Osteoblast (primary cell): ENCODE results near the gene RPS24. TPM values are rescaled to one million over a fixed set of nuclear protein-coding genes. Genes with fewer than 3 reads are reported as not detected.

Source experiments
- DNase-seq: peaks from one replicate; pipeline ENCODE4 v3.0.0; 2011; ENCODE audit warnings: low spot score, mixed read lengths; ENCODE audit not compliant: insufficient read length; ENCODE audit errors: missing footprints
- H2AFZ ChIP-seq: 2 replicates; pipeline ENCODE4 v1.6.0; 2011; ENCODE audit warnings: mild to moderate bottlenecking, low read length
- H3K27ac ChIP-seq: 2 replicates; pipeline ENCODE4 v1.5.1; 2011; ENCODE audit warnings: mild to moderate bottlenecking, low read depth, low read length, moderate library complexity
- H3K27me3 ChIP-seq: 2 replicates; pipeline ENCODE4 v1.6.0; 2012; ENCODE audit warnings: mild to moderate bottlenecking, control low read depth, inconsistent platforms, low read length, moderate library complexity; ENCODE audit not compliant: insufficient read depth
- H3K36me3 ChIP-seq: 2 replicates; pipeline ENCODE4 v1.5.1; 2011; ENCODE audit warnings: mild to moderate bottlenecking, low read length, control low read depth, moderate library complexity; ENCODE audit not compliant: insufficient read depth
- H3K4me1 ChIP-seq: 2 replicates; pipeline ENCODE4 v1.5.1; 2011; ENCODE audit warnings: mild to moderate bottlenecking, low read length, control low read depth, moderate library complexity; ENCODE audit not compliant: insufficient read depth
- H3K4me2 ChIP-seq: 2 replicates; pipeline ENCODE4 v1.6.0; 2011; ENCODE audit warnings: mild to moderate bottlenecking, low read length; ENCODE audit not compliant: insufficient read depth
- H3K4me3 ChIP-seq: fragments of 200-600 bp; sonication (generic); 3 replicates; pipeline ENCODE4 v1.5.1; 2012; ENCODE audit warnings: mild to moderate bottlenecking, low read length, inconsistent platforms; ENCODE audit not compliant: insufficient read depth
- H3K79me2 ChIP-seq: 2 replicates; pipeline ENCODE4 v1.6.0; 2012; ENCODE audit warnings: mild to moderate bottlenecking, low read length, control low read depth, inconsistent platforms; ENCODE audit not compliant: insufficient read depth
- H3K9me3 ChIP-seq: 2 replicates; pipeline ENCODE4 v1.5.1; 2011; ENCODE audit warnings: low read depth, low read length, control low read depth
- H4K20me1 ChIP-seq: 2 replicates; pipeline ENCODE4 v1.6.0; 2012; ENCODE audit warnings: mild to moderate bottlenecking, low read length, control low read depth; ENCODE audit not compliant: insufficient read depth
- total RNA-seq: library from RNA; depleted of rRNA; stranded (reverse); fragments of >200 nt; gene quantifications from 2 replicates; pipeline ENCODE4 v1.2.3, GENCODE V29; 2012
- TF ChIP-seq, protein P1 (sequence below): IDR thresholded peaks from 2 replicates; pipeline ENCODE4 v1.5.1; 2011; ENCODE audit warnings: mild to moderate bottlenecking, low read depth, low read length, moderate library complexity; ENCODE audit errors: extremely low read depth

RPS24 gene
- total RNA-seq, 1 donor, result 1,685 TPM

DNA sequence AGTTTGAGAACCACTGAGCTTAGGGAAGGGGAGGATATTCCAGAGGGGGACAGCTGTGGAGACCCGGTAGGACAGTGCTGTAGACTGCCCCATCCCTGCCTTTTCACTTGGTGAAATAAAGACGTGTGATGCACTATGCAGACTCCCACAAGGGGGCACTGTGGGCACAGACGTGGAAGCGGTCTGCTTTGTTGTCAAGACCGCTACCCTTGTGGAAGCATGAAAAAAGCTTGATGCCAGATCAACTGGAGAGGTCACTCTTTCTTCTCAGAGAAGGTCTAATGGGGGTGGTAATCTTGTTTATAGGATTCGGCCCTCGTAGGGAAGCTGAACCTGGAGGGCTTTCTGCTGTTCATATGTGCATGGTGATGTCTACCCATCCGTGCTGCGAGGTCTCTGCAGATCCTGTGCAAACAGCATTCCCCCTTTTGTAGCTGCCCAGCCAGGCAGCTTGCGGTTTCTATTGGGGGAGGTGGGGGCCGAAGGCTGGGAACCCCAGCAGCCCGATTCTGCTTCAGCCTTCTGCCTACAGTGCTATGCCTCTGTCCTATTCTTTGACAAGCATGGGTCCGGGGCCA lies 13.7 kb downstream of the RPS24 start:
- Histone ChIP-seq H3K27ac (no peak overlapping the region), H3K4me1 (peaks cover 23% of the 10 kb centered on the region), H3K9me3 (no peaks in the 10 kb centered on the region), H4K20me1 (peaks cover 13% of the 10 kb centered on the region), H3K79me2 (no peaks in the 10 kb centered on the region), H2AFZ (no peak overlapping the region), H3K27me3 (no peaks in the 10 kb centered on the region), H3K4me2 (peak overlapping the region; percentile 60), H3K4me3 (no peak overlapping the region), H3K36me3 (peaks cover 4% of the 10 kb centered on the region)
- TF ChIP-seq, protein P1, sequence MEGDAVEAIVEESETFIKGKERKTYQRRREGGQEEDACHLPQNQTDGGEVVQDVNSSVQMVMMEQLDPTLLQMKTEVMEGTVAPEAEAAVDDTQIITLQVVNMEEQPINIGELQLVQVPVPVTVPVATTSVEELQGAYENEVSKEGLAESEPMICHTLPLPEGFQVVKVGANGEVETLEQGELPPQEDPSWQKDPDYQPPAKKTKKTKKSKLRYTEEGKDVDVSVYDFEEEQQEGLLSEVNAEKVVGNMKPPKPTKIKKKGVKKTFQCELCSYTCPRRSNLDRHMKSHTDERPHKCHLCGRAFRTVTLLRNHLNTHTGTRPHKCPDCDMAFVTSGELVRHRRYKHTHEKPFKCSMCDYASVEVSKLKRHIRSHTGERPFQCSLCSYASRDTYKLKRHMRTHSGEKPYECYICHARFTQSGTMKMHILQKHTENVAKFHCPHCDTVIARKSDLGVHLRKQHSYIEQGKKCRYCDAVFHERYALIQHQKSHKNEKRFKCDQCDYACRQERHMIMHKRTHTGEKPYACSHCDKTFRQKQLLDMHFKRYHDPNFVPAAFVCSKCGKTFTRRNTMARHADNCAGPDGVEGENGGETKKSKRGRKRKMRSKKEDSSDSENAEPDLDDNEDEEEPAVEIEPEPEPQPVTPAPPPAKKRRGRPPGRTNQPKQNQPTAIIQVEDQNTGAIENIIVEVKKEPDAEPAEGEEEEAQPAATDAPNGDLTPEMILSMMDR, result peak; percentile 96
- DNase-seq, result peak; percentile 79

DNA sequence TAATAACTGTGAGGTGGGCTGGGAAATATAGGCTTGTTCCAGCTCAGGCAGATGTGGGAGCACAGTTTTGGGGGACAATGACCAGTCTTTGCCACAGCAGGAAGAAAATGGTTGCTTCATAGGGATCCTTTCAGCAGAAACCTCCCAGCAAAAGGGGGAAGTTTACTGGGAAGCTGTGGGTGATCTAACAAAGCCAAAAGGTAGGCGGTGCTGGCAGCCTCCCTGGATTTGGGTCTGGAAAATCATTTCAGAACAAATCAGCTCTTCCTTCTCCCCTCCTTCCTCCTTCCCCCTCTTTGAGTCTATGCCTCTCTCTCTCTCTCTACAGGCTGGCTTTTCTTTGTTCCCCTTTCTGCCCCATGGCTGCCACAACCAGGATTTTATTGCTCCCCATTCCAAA lies 16.2 kb downstream of the RPS24 start:
- Histone ChIP-seq H3K36me3 (no peaks in the 10 kb centered on the region), H2AFZ (no peak overlapping the region), H3K27me3 (no peaks in the 10 kb centered on the region), H3K27ac (no peak overlapping the region), H3K4me2 (no peak overlapping the region), H3K9me3 (no peaks in the 10 kb centered on the region), H3K4me3 (no peak overlapping the region), H3K79me2 (no peaks in the 10 kb centered on the region), H3K4me1 (peaks cover 18% of the 10 kb centered on the region), H4K20me1 (no peaks in the 10 kb centered on the region)
- no peak for DNase-seq
- TF ChIP-seq, protein P1, result no peak

DNA sequence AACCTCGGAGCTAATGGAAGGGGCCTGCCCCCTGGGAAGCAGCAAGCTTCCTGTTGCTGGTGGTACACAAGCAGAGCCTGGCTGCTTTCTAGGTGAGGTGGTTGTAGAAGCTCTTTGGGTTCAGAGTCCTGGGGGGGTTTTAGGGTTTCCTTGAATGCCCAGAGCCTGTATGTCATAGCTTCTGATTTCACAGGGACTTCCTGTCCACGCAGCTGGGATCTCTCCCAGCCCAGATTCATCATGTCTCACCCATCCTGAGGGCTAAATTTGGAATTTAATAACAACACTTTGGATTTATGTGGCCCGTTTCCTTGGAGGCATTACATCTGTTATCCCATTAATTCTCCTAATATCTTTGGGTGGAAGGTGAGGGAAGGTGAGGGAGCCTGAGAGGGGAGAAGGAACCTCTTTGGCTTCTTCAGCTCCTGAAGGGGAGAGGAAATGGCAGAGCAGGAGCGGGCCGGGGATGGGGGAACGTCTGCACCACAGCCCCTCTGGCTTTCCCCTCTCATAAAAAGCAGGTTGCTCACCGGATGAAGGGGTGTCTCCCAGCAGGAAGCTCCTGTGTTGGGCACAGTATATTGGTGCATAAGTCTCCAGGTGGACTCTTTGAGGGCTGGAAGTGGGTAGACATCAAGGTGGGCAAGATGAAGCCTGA lies 19.7 kb downstream of the RPS24 start:
- H3K4me1 ChIP-seq, result peaks cover 11% of the 10 kb centered on the region

DNA sequence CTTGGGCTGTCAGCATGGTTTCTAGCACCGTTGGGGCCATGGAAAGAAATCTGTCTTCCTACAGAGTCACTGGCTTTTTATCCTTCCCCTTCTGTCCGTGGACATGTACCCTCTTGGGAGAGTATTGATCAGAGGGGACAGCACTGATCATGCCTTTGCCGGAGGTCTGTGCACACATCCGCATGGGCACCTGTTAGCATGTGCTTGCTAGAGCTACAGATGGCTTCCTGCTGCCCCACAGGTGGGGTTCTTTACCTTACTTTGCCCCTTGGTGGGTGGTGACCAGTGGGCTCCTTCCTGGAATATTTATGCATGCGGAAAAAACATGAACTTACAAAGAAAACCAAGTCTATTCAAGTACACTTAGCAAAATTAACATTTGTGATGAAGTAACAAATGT lies 24.9 kb downstream of the RPS24 start:
- no peaks in the 10 kb centered on the region for H3K9me3 ChIP-seq

More for the DNA sequence above, 19.7 kb downstream of the RPS24 start:
- H3K27ac ChIP-seq, result peak overlapping the region; percentile 52
- no peaks in the 10 kb centered on the region for H3K9me3 ChIP-seq
- no peaks in the 10 kb centered on the region for H3K36me3 ChIP-seq
- peak overlapping the region; percentile 44 for H3K4me2 ChIP-seq
- H3K4me3 ChIP-seq, result peak overlapping the region; percentile 8
- peak overlapping the region; percentile 2 for H2AFZ ChIP-seq
- TF ChIP-seq, protein P1, result no peak
- DNase-seq, result peak; percentile 89
- no peaks in the 10 kb centered on the region for H4K20me1 ChIP-seq
- H3K27me3 ChIP-seq, result no peaks in the 10 kb centered on the region
- no peaks in the 10 kb centered on the region for H3K79me2 ChIP-seq

More for the DNA sequence above, 24.9 kb downstream of the RPS24 start:
- Histone ChIP-seq H3K79me2 (no peaks in the 10 kb centered on the region), H3K4me1 (peaks cover 3% of the 10 kb centered on the region), H3K4me2 (no peak overlapping the region), H2AFZ (no peak overlapping the region), H3K27ac (no peak overlapping the region), H3K36me3 (no peaks in the 10 kb centered on the region), H3K27me3 (no peaks in the 10 kb centered on the region), H4K20me1 (no peaks in the 10 kb centered on the region), H3K4me3 (no peak overlapping the region)
- TF ChIP-seq, protein P1, result no peak
- no peak for DNase-seq
